Neutrophil (primary cell): ENCODE results near the gene MYO18A.

ENCODE experiments used
- H3K27ac ChIP-seq: fragments of 200-600 bp; sonication (generic); 2 replicates; pipeline ENCODE4 v1.5.1; 2016; ENCODE audit warnings: mild to moderate bottlenecking, moderate library complexity
- H3K27me3 ChIP-seq: fragments of 200-600 bp; sonication (generic); 2 replicates; pipeline ENCODE4 v1.6.0; 2016; ENCODE audit warnings: mild to moderate bottlenecking
- H3K36me3 ChIP-seq: fragments of 200-600 bp; sonication (generic); 2 replicates; pipeline ENCODE4 v1.5.1; 2017
- H3K4me1 ChIP-seq, 2 experiments: fragments of 200-600 bp in 1 of 2; sonication (generic) in 1 of 2; 1 replicate in 1 of 2; 2 replicates in 1 of 2; pipeline versions ENCODE4 v1.5.1 to v1.6.1; 2013 to 2016; ENCODE audit warnings: low read depth in 1 of 2, low read length in 1 of 2, mild to moderate bottlenecking in 1 of 2, moderate library complexity in 1 of 2; ENCODE audit not compliant: control insufficient read depth in 1 of 2, insufficient read depth in 1 of 2
- H3K4me3 ChIP-seq, 2 experiments: fragments of 200-600 bp in 1 of 2; sonication (generic) in 1 of 2; 1 replicate in 1 of 2; 2 replicates in 1 of 2; pipeline ENCODE4 v1.5.1; 2013 to 2016; ENCODE audit warnings: low read depth in 1 of 2, low read length in 1 of 2, mild to moderate bottlenecking in 1 of 2, moderate library complexity in 1 of 2
- H3K9me3 ChIP-seq: fragments of 200-600 bp; sonication (generic); 2 replicates; pipeline ENCODE4 v1.5.1; 2016
- CTCF ChIP-seq: fragments of 200-600 bp; sonication (generic); IDR thresholded peaks from 2 replicates; pipeline ENCODE4 v1.5.1; 2016; ENCODE audit warnings: antibody characterized with exemption

MYO18A gene

GRCh38 chr17:29036584-29036983, 143.6 kb downstream of the MYO18A start:
- Histone ChIP-seq H3K36me3 (no peaks in the 10 kb centered on the region), H3K4me1 (peaks cover 0 to 2% of the 10 kb centered on the region in 2 experiments), H3K27me3 (peaks cover 63% of the 10 kb centered on the region), H3K9me3 (no peaks in the 10 kb centered on the region), H3K4me3 (no peak overlapping the region), H3K27ac (no peak overlapping the region)
- no peak for TF ChIP-seq CTCF

- H3K4me1 ChIP-seq = peaks cover 0 to 5% of the 10 kb centered on the region in 2 experiments
- TF ChIP-seq CTCF = no peak
- peaks cover 66% of the 10 kb centered on the region for H3K27me3 ChIP-seq
These were observed 145.7 kb downstream of the MYO18A start for GRCh38 chr17:29034510-29034909.

DNA sequence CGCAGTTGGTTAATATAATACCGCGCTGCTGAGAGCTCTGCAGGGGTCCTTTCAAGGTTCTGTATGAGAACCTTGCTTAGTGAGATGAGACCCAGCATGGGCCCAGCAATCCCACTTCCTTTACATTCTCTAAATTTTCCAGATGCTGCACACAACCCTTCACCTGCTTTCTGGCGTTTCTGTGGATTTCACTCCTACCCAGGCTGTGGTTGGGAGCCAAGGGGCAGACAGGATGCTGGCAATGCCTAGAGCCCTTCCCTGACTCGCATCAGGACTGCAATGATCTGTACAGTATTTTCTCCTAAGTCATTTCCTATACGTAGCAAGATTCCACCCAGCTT, 147.4 kb downstream of the MYO18A start:
- Histone ChIP-seq H3K27me3 (peaks cover 62% of the 10 kb centered on the region), H3K9me3 (no peaks in the 10 kb centered on the region), H3K36me3 (no peaks in the 10 kb centered on the region), H3K27ac (no peak overlapping the region), H3K4me1 (peaks cover 0 to 5% of the 10 kb centered on the region in 2 experiments), H3K4me3 (no peak overlapping the region)
- TF ChIP-seq CTCF = no peak

More at GRCh38 chr17:29034510-29034909, 145.7 kb downstream of the MYO18A start:
- Histone ChIP-seq H3K36me3 (no peaks in the 10 kb centered on the region), H3K4me3 (no peak overlapping the region), H3K9me3 (no peaks in the 10 kb centered on the region), H3K27ac (no peak overlapping the region)

DNA sequence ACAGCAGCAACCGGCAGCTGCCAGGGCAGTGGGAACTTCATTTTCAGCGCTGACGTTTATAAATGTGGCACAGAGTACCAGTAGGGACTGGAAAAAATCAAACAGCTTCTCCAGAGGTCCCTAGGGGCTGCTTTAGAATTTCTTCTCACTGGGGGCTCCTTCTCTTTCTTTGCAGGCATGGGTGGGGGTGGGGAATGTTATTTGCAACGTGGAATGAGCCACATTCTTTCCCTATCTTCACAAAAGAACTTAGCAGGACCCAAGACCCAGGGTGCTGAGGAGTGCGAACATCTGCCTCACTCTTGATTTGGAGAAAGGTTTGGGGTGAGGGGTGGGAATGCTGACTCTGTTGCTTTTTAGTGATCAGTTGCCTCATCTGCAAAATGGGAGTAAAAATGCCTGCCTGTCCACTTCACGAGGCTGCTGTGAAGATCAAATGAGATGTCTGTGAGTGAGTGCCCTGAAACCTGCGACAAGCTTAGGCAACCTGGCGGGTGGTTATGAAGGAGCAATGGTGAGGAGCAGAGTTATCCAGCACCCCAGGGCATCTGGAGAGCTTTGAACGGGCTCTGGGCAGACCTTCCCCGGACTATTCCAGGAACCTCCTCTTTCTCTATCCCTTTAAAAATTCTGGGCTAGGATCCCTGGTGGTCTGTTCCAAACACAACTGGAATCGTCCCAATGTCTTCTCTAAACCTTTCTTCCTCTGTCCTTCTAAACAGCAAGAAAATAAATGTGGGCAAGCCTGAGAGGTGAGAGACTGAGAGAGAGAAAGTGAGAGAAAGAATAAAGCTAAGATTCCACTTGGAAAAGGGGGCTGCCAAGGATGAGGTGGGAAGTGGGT, 148.0 kb downstream of the MYO18A start:
- H3K36me3 ChIP-seq = no peaks in the 10 kb centered on the region
- H3K4me1 ChIP-seq = peaks cover 0 to 5% of the 10 kb centered on the region in 2 experiments

GRCh38 chr17:29031488-29031887, 148.7 kb downstream of the MYO18A start:
- no peaks in the 10 kb centered on the region for H3K36me3 ChIP-seq
- no peaks in the 10 kb centered on the region for H3K9me3 ChIP-seq
- peaks cover 61% of the 10 kb centered on the region for H3K27me3 ChIP-seq
- H3K27ac ChIP-seq = no peak overlapping the region
- no peak for TF ChIP-seq CTCF
- no peak overlapping the region for H3K4me3 ChIP-seq
- H3K4me1 ChIP-seq = peaks cover 0 to 5% of the 10 kb centered on the region in 2 experiments

More for the DNA sequence above, 148.0 kb downstream of the MYO18A start:
- no peaks in the 10 kb centered on the region for H3K9me3 ChIP-seq
- H3K27me3 ChIP-seq = peaks cover 62% of the 10 kb centered on the region
- TF ChIP-seq CTCF = no peak
- no peak overlapping the region for H3K4me3 ChIP-seq
- H3K27ac ChIP-seq = no peak overlapping the region
